Esophagus muscularis mucosa (tissue), 4 donors: ENCODE data around the gene FNIP1. TPM values are rescaled to one million over a fixed set of nuclear protein-coding genes. Genes with fewer than 3 reads are reported as not detected.

ENCODE experiments used
- DNase-seq: peaks from one replicate; pipeline ENCODE4 v3.0.0-alpha.2; 2017; ENCODE audit errors: extremely low spot score
- H3K27ac ChIP-seq, 4 donors: fragments of 200-600 bp; sonication (generic); replicated peaks in 1 of 4; 1 replicate in 3 of 4; 2 replicates in 1 of 4; pipeline ENCODE4 v1.5.1; 2016 to 2019; ENCODE audit warnings: mild to moderate bottlenecking in 1 of 4
- H3K27me3 ChIP-seq, 4 donors: fragments of 200-600 bp; sonication (generic); one replicate each; pipeline versions ENCODE4 v1.5.1 to v1.6.0; 2016 to 2019
- H3K36me3 ChIP-seq, 4 donors: fragments of 200-600 bp; sonication (generic); one replicate each; pipeline ENCODE4 v1.5.1; 2016 to 2019
- H3K4me1 ChIP-seq, 4 donors: fragments of 200-600 bp; sonication (generic); one replicate each; pipeline ENCODE4 v1.5.1; 2016 to 2019
- H3K4me3 ChIP-seq, 4 donors: fragments of 200-600 bp; sonication (generic); 1 replicate in 2 of 4; 2 replicates in 2 of 4; pipeline ENCODE4 v1.5.1; 2016 to 2019; ENCODE audit warnings: mild to moderate bottlenecking in 4 of 4, moderate library complexity in 1 of 4
- H3K9me3 ChIP-seq, 4 donors: fragments of 200-600 bp; sonication (generic); 1 replicate in 3 of 4; 2 replicates in 1 of 4; pipeline ENCODE4 v1.5.1; 2016 to 2019
- CTCF ChIP-seq, 3 experiments: fragments of 200-600 bp in 2 of 3; fragments of 450-650 bp in 1 of 3; sonication (generic) in 2 of 3; IDR thresholded peaks; one replicate each; pipeline ENCODE4 v1.5.1; 2017 to 2019; ENCODE audit warnings: antibody characterized with exemption in 3 of 3, mild to moderate bottlenecking in 2 of 3, moderate library complexity in 1 of 3
- EP300 ChIP-seq: sonication (generic); formaldehyde crosslinking; IDR thresholded peaks from one replicate; pipeline ENCODE4 v1.6.1; 2017; ENCODE audit warnings: antibody characterized with exemption
- POLR2A ChIP-seq: fragments of 450-650 bp; IDR thresholded peaks from one replicate; pipeline ENCODE4 v1.6.1; 2017; ENCODE audit warnings: antibody characterized with exemption, moderate library complexity, mild to moderate bottlenecking, low read depth
- POLR2AphosphoS5 ChIP-seq, 2 donors: sonication (generic); formaldehyde crosslinking; IDR thresholded peaks; one replicate each; pipeline ENCODE4 v1.6.1; 2017; ENCODE audit warnings: antibody characterized with exemption in 2 of 2
- WGBS: methylation state at CpG from one replicate; pipeline ENCODE4 v1.1.5; 2018; 5-methylcytosine and 5-hydroxymethylcytosine counted together
- intact Hi-C: fragments of 100-400 bp; cut with DNase I; formaldehyde crosslinking; loops from one replicate; pipeline ENCODE4 v1.15.1; 2023
- total RNA-seq, 4 donors: library from RNA; depleted of rRNA; stranded (reverse); fragments of >200 nt; gene quantifications; one replicate each; pipeline versions ENCODE4 v1.1.0 to v1.2.1, GENCODE V29; 2016

The FNIP1 gene
- total RNA-seq, 4 donors from 2014 or later: 36.6 to 52.7 (median 50.1) TPM

GRCh38 chr5:131654309-131654708 lies 142.5 kb downstream of the FNIP1 start:
- Histone ChIP-seq H3K36me3 (peaks cover 22 to 55% (median 34%) of the 10 kb centered on the region in 4 donors), H3K27me3 (no peaks in the 10 kb centered on the region), H3K27ac (no peak overlapping the region), H3K9me3 (no peaks in the 10 kb centered on the region), H3K4me3 (no peak overlapping the region), H3K4me1 (peaks cover 0 to 26% (median 15%) of the 10 kb centered on the region in 4 donors)
- TF ChIP-seq EP300 (no peak), POLR2A (no peak), CTCF (IDR thresholded peaks at IDR 0.05) (no peak), POLR2AphosphoS5 (IDR thresholded peaks at IDR 0.05) (no peak)
- DNase-seq: no peak
- 94% methylated on average over 2 of the region's 2 CpGs for WGBS
- intact Hi-C loops: no loop called here

- Histone ChIP-seq H3K4me1 (peaks cover 0 to 5% (median under 1%) of the 10 kb centered on the region in 4 donors), H3K9me3 (no peaks in the 10 kb centered on the region), H3K4me3 (no peak overlapping the region), H3K27ac (no peak overlapping the region), H3K36me3 (peaks cover 27 to 72% (median 50%) of the 10 kb centered on the region in 4 donors), H3K27me3 (no peaks in the 10 kb centered on the region)
- TF ChIP-seq POLR2A: no peak
- TF ChIP-seq CTCF (IDR thresholded peaks at IDR 0.05): no peak
- no peak for TF ChIP-seq EP300
- TF ChIP-seq POLR2AphosphoS5 (IDR thresholded peaks at IDR 0.05): no peak
- intact Hi-C loops: no loop called here
- 77% methylated on average over 3 of the region's 3 CpGs for WGBS
- DNase-seq: no peak
These were observed 147.7 kb downstream of the FNIP1 start for GRCh38 chr5:131649161-131649560.

- no peaks in the 10 kb centered on the region for H3K27me3 ChIP-seq
- intact Hi-C loops: no loop called here
- H3K4me1 ChIP-seq: peaks cover 0 to 4% (median 0%) of the 10 kb centered on the region in 4 donors
- peaks cover 21 to 69% (median 38%) of the 10 kb centered on the region in 4 donors for H3K36me3 ChIP-seq
- H3K27ac ChIP-seq: no peak overlapping the region
- H3K4me3 ChIP-seq: no peak overlapping the region
- DNase-seq: no peak
- no peaks in the 10 kb centered on the region for H3K9me3 ChIP-seq
- WGBS: 84% methylated on average over 10 of the region's 10 CpGs
- no peak for TF ChIP-seq POLR2A
These were observed 149.6 kb downstream of the FNIP1 start for GRCh38 chr5:131647048-131647769.

DNA sequence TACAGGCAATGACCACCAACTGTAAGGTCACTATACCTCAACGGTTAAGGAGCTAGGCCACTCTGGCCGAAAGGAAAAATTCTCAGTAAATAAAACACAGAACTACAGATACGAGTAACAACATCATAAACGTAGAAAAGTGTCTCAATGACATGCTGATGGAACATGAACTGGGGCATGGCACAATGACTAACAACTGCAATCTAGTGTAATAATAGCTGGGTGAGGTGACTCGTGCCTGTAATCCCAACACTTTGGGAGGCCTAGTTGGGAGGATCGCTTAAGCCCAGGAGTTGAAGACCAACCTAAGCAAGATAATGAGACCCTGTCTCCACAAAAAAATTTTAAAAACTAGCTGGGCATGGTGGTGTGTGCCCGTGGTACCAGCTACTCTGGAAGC lies 152.0 kb downstream of the FNIP1 start:
- TF ChIP-seq CTCF (IDR thresholded peaks at IDR 0.05) (no peak), POLR2A (no peak), EP300 (no peak), POLR2AphosphoS5 (IDR thresholded peaks at IDR 0.05) (no peak)
- Histone ChIP-seq H3K4me1 (no peaks in the 10 kb centered on the region), H3K36me3 (peaks cover 10 to 48% (median 22%) of the 10 kb centered on the region in 4 donors), H3K27me3 (no peaks in the 10 kb centered on the region), H3K4me3 (no peak overlapping the region), H3K27ac (no peak overlapping the region), H3K9me3 (no peaks in the 10 kb centered on the region)
- WGBS: 92% methylated on average over 7 of the region's 7 CpGs
- DNase-seq: no peak
- intact Hi-C loops: no loop called here

- 88% methylated on average over 1 of the region's 1 CpG for WGBS
- TF ChIP-seq POLR2AphosphoS5 (IDR thresholded peaks at IDR 0.05): no peak
- TF ChIP-seq CTCF (IDR thresholded peaks at IDR 0.05): no peak
- TF ChIP-seq EP300: no peak
- TF ChIP-seq POLR2A: no peak
- Histone ChIP-seq H3K4me3 (no peak overlapping the region), H3K27ac (no peak overlapping the region), H3K27me3 (no peaks in the 10 kb centered on the region), H3K9me3 (no peaks in the 10 kb centered on the region), H3K36me3 (peaks cover 10 to 47% (median 21%) of the 10 kb centered on the region in 4 donors), H3K4me1 (no peaks in the 10 kb centered on the region)
- intact Hi-C loops: no loop called here
- no peak for DNase-seq
These were observed 152.4 kb downstream of the FNIP1 start for GRCh38 chr5:131644370-131644769.
